ENCODE measurements around the gene RELN.

Gene RELN

DNA sequence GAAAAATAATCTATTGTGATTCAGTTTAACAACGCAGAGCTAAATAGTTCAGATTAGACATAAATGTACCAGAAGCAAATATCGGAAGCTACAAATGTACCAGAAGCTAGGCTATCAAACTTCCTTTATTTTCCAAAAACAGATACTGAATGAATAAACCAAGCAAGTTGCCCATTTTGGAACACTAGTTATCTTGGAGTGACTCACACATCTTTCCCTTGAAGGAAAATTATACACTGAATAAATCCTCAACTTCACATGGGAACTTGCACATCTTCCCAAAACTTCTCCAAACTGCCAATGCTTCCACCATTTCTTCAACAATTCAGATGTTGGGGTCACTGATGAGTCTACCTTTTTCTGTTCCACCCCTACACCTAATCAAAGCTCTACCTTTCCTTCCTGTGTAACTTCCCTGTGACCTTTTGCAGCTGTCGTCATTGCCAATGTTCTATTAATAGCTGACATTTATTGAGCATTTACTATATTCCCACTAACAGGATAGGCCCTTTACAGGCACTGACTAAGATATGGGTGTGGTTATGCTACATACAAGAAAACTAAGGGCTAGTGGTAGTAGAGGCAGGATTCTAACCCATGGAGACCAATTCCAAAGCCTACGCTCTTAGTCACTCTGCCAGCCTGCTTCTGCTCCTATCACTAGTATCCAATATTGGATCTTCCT lies 22.7 kb downstream of the RELN start:
- peaks cover 0 to 3% (median 0%) of the 10 kb centered on the region in 5 experiments for H3K27me3 ChIP-seq (replicated peaks in 2 of 5; ENCODE audit: control insufficient read depth in 4 of 5, insufficient read depth in 5 of 5, low read length in 4 of 5)
- no peak overlapping the region for H3K27ac ChIP-seq (ENCODE audit: insufficient read depth in 1 of 2, low read depth in 1 of 2, low read length in 2 of 2, poor library complexity in 1 of 2, severe bottlenecking in 2 of 2)
- no peaks in the 10 kb centered on the region for H3K36me3 ChIP-seq (ENCODE audit: control insufficient read depth in 4 of 4, insufficient read depth in 4 of 4, low read length in 3 of 4)
- POLR2A ChIA-PET, result no interaction called here
- no peak for DNase-seq
- CTCF ChIA-PET, result no interaction called here
- 100% methylated on average over 2 of the region's 4 CpGs for WGBS (ENCODE audit: insufficient coverage)
- H3K4me3 ChIP-seq (ENCODE audit: control insufficient read depth in 1 of 7, extremely low read depth in 1 of 7, insufficient read depth in 4 of 7, low read depth in 2 of 7, low read length in 6 of 7), result no peak overlapping the region
- no peaks in the 10 kb centered on the region for H3K9me3 ChIP-seq (ENCODE audit: control extremely low read depth in 1 of 5, control insufficient read depth in 4 of 5, insufficient read depth in 2 of 5, low read depth in 1 of 5, low read length in 4 of 5)
- H3K4me1 ChIP-seq (ENCODE audit: control extremely low read depth in 1 of 4, control insufficient read depth in 4 of 4, insufficient read depth in 4 of 4, low read length in 3 of 4), result no peaks in the 10 kb centered on the region

DNA sequence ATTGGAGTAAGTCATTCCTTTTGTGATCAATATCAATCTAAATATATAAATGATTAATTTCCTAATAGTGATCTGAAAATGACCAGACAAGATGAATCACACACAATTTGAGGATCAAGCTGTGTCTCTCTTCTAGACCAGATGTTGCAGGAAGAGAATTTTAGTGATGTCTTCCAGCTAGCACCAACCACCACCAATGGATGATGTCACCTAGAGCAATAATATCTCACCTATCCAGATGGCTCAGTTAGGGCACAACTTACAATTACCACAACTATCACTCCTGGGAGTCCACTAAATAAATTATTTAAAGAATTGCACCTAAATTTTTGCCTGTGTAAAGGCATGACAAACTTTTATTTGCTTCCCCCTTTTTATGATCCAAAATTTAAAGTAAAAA lies 25.2 kb downstream of the RELN start:
- DNase-seq, result no peak
- CTCF ChIA-PET, result no interaction called here
- POLR2A ChIA-PET, result no interaction called here
- no peaks in the 10 kb centered on the region for H3K4me1 ChIP-seq (ENCODE audit: control extremely low read depth in 1 of 4, control insufficient read depth in 4 of 4, insufficient read depth in 4 of 4, low read length in 3 of 4)
- no peaks in the 10 kb centered on the region for H3K36me3 ChIP-seq (ENCODE audit: control insufficient read depth in 4 of 4, insufficient read depth in 4 of 4, low read length in 3 of 4)
- no peak overlapping the region for H3K4me3 ChIP-seq (ENCODE audit: control insufficient read depth in 1 of 7, extremely low read depth in 1 of 7, insufficient read depth in 4 of 7, low read depth in 2 of 7, low read length in 6 of 7)
- no peak overlapping the region for H3K27ac ChIP-seq (ENCODE audit: insufficient read depth in 1 of 2, low read depth in 1 of 2, low read length in 2 of 2, poor library complexity in 1 of 2, severe bottlenecking in 2 of 2)
- no peaks in the 10 kb centered on the region for H3K9me3 ChIP-seq (ENCODE audit: control extremely low read depth in 1 of 5, control insufficient read depth in 4 of 5, insufficient read depth in 2 of 5, low read depth in 1 of 5, low read length in 4 of 5)
- peaks cover 0 to 6% (median 2%) of the 10 kb centered on the region in 5 experiments for H3K27me3 ChIP-seq (replicated peaks in 2 of 5; ENCODE audit: control insufficient read depth in 4 of 5, insufficient read depth in 5 of 5, low read length in 4 of 5)

DNA sequence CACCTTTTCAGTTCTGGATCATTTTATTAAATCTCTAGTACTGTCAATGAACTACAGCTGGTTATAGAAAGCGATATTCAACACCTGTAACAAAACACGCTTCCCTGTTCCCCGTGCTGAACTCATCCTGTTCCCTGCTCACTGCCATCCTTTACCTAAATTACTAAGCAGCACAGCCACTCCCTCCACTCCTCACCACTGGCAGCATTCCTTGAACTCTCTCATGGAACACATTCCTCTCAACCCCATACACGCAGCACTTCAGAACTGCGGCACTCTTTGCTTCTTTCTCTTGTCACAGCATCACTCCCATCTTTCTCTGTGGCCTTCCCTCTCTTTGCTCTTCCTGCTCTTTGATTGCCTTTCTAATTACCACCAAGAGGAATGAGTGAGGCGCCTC lies 27.4 kb downstream of the RELN start:
- Histone ChIP-seq H3K4me3 (ENCODE audit: control insufficient read depth in 1 of 7, extremely low read depth in 1 of 7, insufficient read depth in 4 of 7, low read depth in 2 of 7, low read length in 6 of 7) (no peak overlapping the region), H3K27ac (ENCODE audit: insufficient read depth in 1 of 2, low read depth in 1 of 2, low read length in 2 of 2, poor library complexity in 1 of 2, severe bottlenecking in 2 of 2) (no peak overlapping the region), H3K36me3 (ENCODE audit: control insufficient read depth in 4 of 4, insufficient read depth in 4 of 4, low read length in 3 of 4) (no peaks in the 10 kb centered on the region), H3K27me3 (replicated peaks in 2 of 5; ENCODE audit: control insufficient read depth in 4 of 5, insufficient read depth in 5 of 5, low read length in 4 of 5) (peaks cover 0 to 6% (median 2%) of the 10 kb centered on the region in 5 experiments), H3K4me1 (ENCODE audit: control extremely low read depth in 1 of 4, control insufficient read depth in 4 of 4, insufficient read depth in 4 of 4, low read length in 3 of 4) (no peaks in the 10 kb centered on the region), H3K9me3 (ENCODE audit: control extremely low read depth in 1 of 5, control insufficient read depth in 4 of 5, insufficient read depth in 2 of 5, low read depth in 1 of 5, low read length in 4 of 5) (no peaks in the 10 kb centered on the region)
- ChIA-PET POLR2A (interaction anchor here (0.7 kb wide), 1 partner anchor 1792 kb away, joined by 5 read pairs; no protein-coding TSS in a partner anchor), CTCF (interaction anchor here (1.6 kb wide), 1 partner anchor 21 kb away, joined by 3 read pairs; no protein-coding TSS in a partner anchor)
- DNase-seq, result no peak
- 82% methylated on average over 6 of the region's 6 CpGs for WGBS (ENCODE audit: insufficient coverage)

DNA sequence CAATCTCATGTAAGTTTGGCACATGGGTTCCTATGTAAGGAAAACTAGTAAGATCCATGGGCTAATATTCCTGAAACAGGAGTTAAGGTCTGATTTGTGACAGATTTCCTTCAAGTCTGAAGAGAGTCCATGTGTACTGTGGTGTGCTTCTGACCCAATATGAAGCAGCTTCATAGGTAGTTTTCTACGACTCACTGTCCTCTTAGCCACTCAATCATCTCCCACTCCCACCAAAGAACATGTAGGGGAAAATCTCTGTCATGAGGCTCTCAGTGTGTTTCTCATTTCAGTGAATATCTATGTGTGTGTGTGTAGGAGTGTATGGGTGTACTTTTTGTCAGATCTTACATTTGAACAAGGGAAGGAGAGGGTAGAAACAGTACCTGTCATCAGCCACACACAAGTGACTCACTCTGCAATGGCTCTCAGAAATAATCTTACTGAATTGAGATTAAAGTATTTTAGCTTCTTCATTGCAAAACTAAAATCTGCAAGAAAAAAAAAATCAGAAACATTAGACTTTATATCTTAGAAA lies 31.1 kb downstream of the RELN start:
- DNase-seq, result no peak
- Histone ChIP-seq H3K27ac (ENCODE audit: insufficient read depth in 1 of 2, low read depth in 1 of 2, low read length in 2 of 2, poor library complexity in 1 of 2, severe bottlenecking in 2 of 2) (no peak overlapping the region), H3K9me3 (ENCODE audit: control extremely low read depth in 1 of 5, control insufficient read depth in 4 of 5, insufficient read depth in 2 of 5, low read depth in 1 of 5, low read length in 4 of 5) (no peaks in the 10 kb centered on the region), H3K36me3 (ENCODE audit: control insufficient read depth in 4 of 4, insufficient read depth in 4 of 4, low read length in 3 of 4) (no peaks in the 10 kb centered on the region), H3K4me3 (ENCODE audit: control insufficient read depth in 1 of 7, extremely low read depth in 1 of 7, insufficient read depth in 4 of 7, low read depth in 2 of 7, low read length in 6 of 7) (no peak overlapping the region), H3K27me3 (replicated peaks in 2 of 5; ENCODE audit: control insufficient read depth in 4 of 5, insufficient read depth in 5 of 5, low read length in 4 of 5) (peaks cover 0 to 6% (median 2%) of the 10 kb centered on the region in 5 experiments), H3K4me1 (ENCODE audit: control extremely low read depth in 1 of 4, control insufficient read depth in 4 of 4, insufficient read depth in 4 of 4, low read length in 3 of 4) (no peaks in the 10 kb centered on the region)
- no CpG with 5 or more reads among the region's 1 CpG for WGBS (ENCODE audit: insufficient coverage)
- CTCF ChIA-PET, result no interaction called here
- POLR2A ChIA-PET, result no interaction called here

DNA sequence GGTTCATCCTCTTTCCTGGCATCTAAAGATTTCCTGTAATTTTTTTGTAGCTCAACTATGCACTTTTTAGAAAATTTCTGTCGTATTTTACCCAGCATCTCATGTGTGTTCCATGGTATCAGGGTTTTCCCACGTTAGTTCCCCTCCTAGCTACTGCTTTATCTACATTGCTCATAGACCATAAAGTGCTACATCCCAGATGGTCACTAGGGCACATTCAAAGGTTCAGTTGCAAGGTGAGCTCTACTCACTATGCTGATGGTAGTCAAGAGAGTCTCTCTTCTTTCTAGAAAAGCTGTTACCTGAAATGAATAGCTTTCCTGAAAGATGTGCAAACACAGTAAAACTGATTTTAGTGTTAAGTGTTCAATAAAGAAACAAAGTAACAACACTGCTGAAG lies 33.5 kb downstream of the RELN start:
- DNase-seq, result no peak
- Histone ChIP-seq H3K27ac (ENCODE audit: insufficient read depth in 1 of 2, low read depth in 1 of 2, low read length in 2 of 2, poor library complexity in 1 of 2, severe bottlenecking in 2 of 2) (no peak overlapping the region), H3K4me1 (ENCODE audit: control extremely low read depth in 1 of 4, control insufficient read depth in 4 of 4, insufficient read depth in 4 of 4, low read length in 3 of 4) (no peaks in the 10 kb centered on the region), H3K9me3 (ENCODE audit: control extremely low read depth in 1 of 5, control insufficient read depth in 4 of 5, insufficient read depth in 2 of 5, low read depth in 1 of 5, low read length in 4 of 5) (no peaks in the 10 kb centered on the region), H3K27me3 (replicated peaks in 2 of 5; ENCODE audit: control insufficient read depth in 4 of 5, insufficient read depth in 5 of 5, low read length in 4 of 5) (peaks cover 0 to 6% (median 0%) of the 10 kb centered on the region in 5 experiments), H3K36me3 (ENCODE audit: control insufficient read depth in 4 of 4, insufficient read depth in 4 of 4, low read length in 3 of 4) (no peaks in the 10 kb centered on the region), H3K4me3 (ENCODE audit: control insufficient read depth in 1 of 7, extremely low read depth in 1 of 7, insufficient read depth in 4 of 7, low read depth in 2 of 7, low read length in 6 of 7) (no peak overlapping the region)
- ChIA-PET CTCF (no interaction called here), POLR2A (no interaction called here)
- WGBS (ENCODE audit: insufficient coverage), result 100% methylated on average over 1 of the region's 2 CpGs

DNA sequence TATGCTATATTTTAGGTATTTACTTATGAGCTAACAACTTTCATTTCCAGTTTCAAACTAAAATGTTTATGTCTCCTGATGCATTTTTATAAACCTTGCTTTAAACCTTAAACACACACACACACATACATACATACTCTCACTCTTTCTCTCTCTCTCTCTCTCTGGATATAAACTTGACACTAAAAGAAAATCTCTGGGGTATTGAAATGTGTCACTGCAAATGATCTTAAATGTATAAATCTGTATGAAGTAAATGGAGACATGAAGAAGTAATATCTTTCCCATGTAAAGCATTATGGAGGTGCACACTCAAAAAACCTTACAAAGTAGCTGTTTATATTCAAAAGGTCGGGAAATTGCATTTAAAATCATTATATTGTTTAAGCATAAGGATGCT lies 37.0 kb downstream of the RELN start:
- Histone ChIP-seq H3K27ac (ENCODE audit: insufficient read depth in 1 of 2, low read depth in 1 of 2, low read length in 2 of 2, poor library complexity in 1 of 2, severe bottlenecking in 2 of 2) (no peak overlapping the region), H3K36me3 (ENCODE audit: control insufficient read depth in 4 of 4, insufficient read depth in 4 of 4, low read length in 3 of 4) (no peaks in the 10 kb centered on the region), H3K27me3 (replicated peaks in 2 of 5; ENCODE audit: control insufficient read depth in 4 of 5, insufficient read depth in 5 of 5, low read length in 4 of 5) (peaks cover 0 to 1% (median 0%) of the 10 kb centered on the region in 5 experiments), H3K9me3 (ENCODE audit: control extremely low read depth in 1 of 5, control insufficient read depth in 4 of 5, insufficient read depth in 2 of 5, low read depth in 1 of 5, low read length in 4 of 5) (no peaks in the 10 kb centered on the region), H3K4me3 (ENCODE audit: control insufficient read depth in 1 of 7, extremely low read depth in 1 of 7, insufficient read depth in 4 of 7, low read depth in 2 of 7, low read length in 6 of 7) (no peak overlapping the region), H3K4me1 (ENCODE audit: control extremely low read depth in 1 of 4, control insufficient read depth in 4 of 4, insufficient read depth in 4 of 4, low read length in 3 of 4) (no peaks in the 10 kb centered on the region)
- no CpG with 5 or more reads among the region's 1 CpG for WGBS (ENCODE audit: insufficient coverage)
- DNase-seq, result no peak
- POLR2A ChIA-PET, result no interaction called here
- CTCF ChIA-PET, result interaction anchor here (0.9 kb wide), 1 partner anchor 23 kb away, joined by 4 read pairs; no protein-coding TSS in a partner anchor

DNA sequence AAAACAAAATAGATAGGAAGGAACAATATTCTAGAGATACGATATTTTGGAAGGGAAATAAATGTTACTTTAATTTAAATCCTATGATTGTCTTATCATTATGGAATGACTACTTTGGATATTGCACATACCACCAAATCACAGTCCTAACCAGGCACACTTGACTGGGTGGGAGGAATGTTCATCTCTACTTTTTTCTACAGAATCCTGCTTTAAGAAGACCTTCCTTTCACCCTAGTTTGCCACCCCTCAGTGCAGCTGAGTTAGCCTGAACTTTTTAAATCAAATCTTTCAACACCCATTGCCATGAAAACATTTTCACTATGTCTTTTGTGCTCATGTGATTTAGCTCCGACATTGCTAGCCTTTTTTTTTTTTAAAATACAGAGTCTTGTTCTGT lies 38.1 kb downstream of the RELN start:
- CTCF ChIA-PET, result interaction anchor here (0.6 to 0.9 kb wide), 2 partner anchors 22 to 89 kb away, joined by 4 to 5 read pairs; no protein-coding TSS in a partner anchor
- Histone ChIP-seq H3K27ac (ENCODE audit: insufficient read depth in 1 of 2, low read depth in 1 of 2, low read length in 2 of 2, poor library complexity in 1 of 2, severe bottlenecking in 2 of 2) (no peak overlapping the region), H3K27me3 (replicated peaks in 2 of 5; ENCODE audit: control insufficient read depth in 4 of 5, insufficient read depth in 5 of 5, low read length in 4 of 5) (no peaks in the 10 kb centered on the region), H3K4me1 (ENCODE audit: control extremely low read depth in 1 of 4, control insufficient read depth in 4 of 4, insufficient read depth in 4 of 4, low read length in 3 of 4) (no peaks in the 10 kb centered on the region), H3K4me3 (ENCODE audit: control insufficient read depth in 1 of 7, extremely low read depth in 1 of 7, insufficient read depth in 4 of 7, low read depth in 2 of 7, low read length in 6 of 7) (no peak overlapping the region), H3K9me3 (ENCODE audit: control extremely low read depth in 1 of 5, control insufficient read depth in 4 of 5, insufficient read depth in 2 of 5, low read depth in 1 of 5, low read length in 4 of 5) (no peaks in the 10 kb centered on the region), H3K36me3 (ENCODE audit: control insufficient read depth in 4 of 4, insufficient read depth in 4 of 4, low read length in 3 of 4) (no peaks in the 10 kb centered on the region)
- POLR2A ChIA-PET, result no interaction called here
- 100% methylated on average over 1 of the region's 2 CpGs for WGBS (ENCODE audit: insufficient coverage)
- DNase-seq, result no peak
